ENCODE results near the gene DCTN2.

DCTN2 gene

GRCh38 chr12:57485695-57486094 is 61.3 kb downstream of the DCTN2 start:
- DNase-seq = no peak

- no peak for DNase-seq
Observed at GRCh38 chr12:57483466-57483865, 63.5 kb downstream of the DCTN2 start.

GRCh38 chr12:57481671-57482070 is 65.3 kb downstream of the DCTN2 start:
- no peak for DNase-seq

Measured in DMS79 (cell line).